ENCODE data around the gene ZNF274. TPM values are rescaled to one million over a fixed set of nuclear protein-coding genes. Genes with fewer than 3 reads are reported as not detected.

Gene ZNF274
- total RNA-seq, 1 experiment from 2014 or later: 27.5 TPM

Other genes with a start within 250 kb of the ZNF274 start
- 19.6 to 21.1 TPM (median 20.8 TPM) in 3 replicates for gene ZNF418, start 247.7 kb upstream of the ZNF274 start, total RNA-seq (2021)
- gene ZNF256, start 235.4 kb upstream of the ZNF274 start, total RNA-seq (2021): 15.1 to 17.9 TPM (median 15.9 TPM) in 3 replicates
- gene C19orf18, start 208.5 kb upstream of the ZNF274 start, total RNA-seq (2021): 1.1 to 1.3 TPM (median 1.1 TPM) in 3 replicates
- 24.5 to 26.2 TPM (median 26.1 TPM) in 3 replicates for gene ZNF606, start 180.2 kb upstream of the ZNF274 start, total RNA-seq (2021)
- gene ZSCAN1, start 149.0 kb upstream of the ZNF274 start, total RNA-seq (2021): 0.69 to 1.3 TPM (median 0.78 TPM) in 3 replicates
- gene ZNF135, start 123.8 kb upstream of the ZNF274 start, total RNA-seq (2021): 5.6 to 8.0 TPM (median 7.2 TPM) in 3 replicates
- gene ZSCAN18, start 84.8 kb upstream of the ZNF274 start, total RNA-seq (2021): 55.9 to 65.5 TPM (median 64.8 TPM) in 3 replicates
- gene ZNF329, start 32.3 kb upstream of the ZNF274 start, total RNA-seq (2021): 16.3 to 18.3 TPM (median 16.5 TPM) in 3 replicates
- gene ZNF544, start 45.9 kb downstream of the ZNF274 start, total RNA-seq (2021): 52.8 to 63.8 TPM (median 59.2 TPM) in 3 replicates
- 18.8 to 19.1 TPM (median 18.9 TPM) in 3 replicates for gene ZNF8, start 95.9 kb downstream of the ZNF274 start, total RNA-seq (2021)
- gene ERVK3-1, start 122.3 kb downstream of the ZNF274 start, total RNA-seq (2021): 23.1 to 26.0 TPM (median 24.0 TPM) in 3 replicates
- 3.2 TPM in 3 replicates for gene ZSCAN22, start 143.9 kb downstream of the ZNF274 start, total RNA-seq (2021)
- gene A1BG, start 170.4 kb downstream of the ZNF274 start, total RNA-seq (2021): 22.6 to 24.3 TPM (median 23.4 TPM) in 3 replicates
- gene ZNF497, start 179.7 kb downstream of the ZNF274 start, total RNA-seq (2021): 1.7 to 2.1 TPM (median 2.0 TPM) in 3 replicates
- gene ZNF837, start 198.0 kb downstream of the ZNF274 start, total RNA-seq (2021): 3.4 to 4.9 TPM (median 4.6 TPM) in 3 replicates
- 1,498 to 1,502 TPM (median 1,501 TPM) in 3 replicates for gene RPS5, start 204.2 kb downstream of the ZNF274 start, total RNA-seq (2021)
- 1.1 to 1.8 TPM (median 1.5 TPM) in 3 replicates for gene RNF225, start 212.6 kb downstream of the ZNF274 start, total RNA-seq (2021)
- gene ZNF584, start 225.6 kb downstream of the ZNF274 start, total RNA-seq (2021): 6.6 to 6.8 TPM (median 6.8 TPM) in 3 replicates